Measurements from ENCODE around the gene CYTH4. TPM values are rescaled to one million over a fixed set of nuclear protein-coding genes. Genes with fewer than 3 reads are reported as not detected.
A peak's percentile ranks its signal among the peaks of the same experiment; 100 is the strongest.

The CYTH4 gene
- total and polyA plus RNA-seq, 2 of the 8 experiments (the other 6 are each of a cell fraction or from before 2014, with no cell fraction given), result 0.09 TPM; not detected in 1

DNA sequence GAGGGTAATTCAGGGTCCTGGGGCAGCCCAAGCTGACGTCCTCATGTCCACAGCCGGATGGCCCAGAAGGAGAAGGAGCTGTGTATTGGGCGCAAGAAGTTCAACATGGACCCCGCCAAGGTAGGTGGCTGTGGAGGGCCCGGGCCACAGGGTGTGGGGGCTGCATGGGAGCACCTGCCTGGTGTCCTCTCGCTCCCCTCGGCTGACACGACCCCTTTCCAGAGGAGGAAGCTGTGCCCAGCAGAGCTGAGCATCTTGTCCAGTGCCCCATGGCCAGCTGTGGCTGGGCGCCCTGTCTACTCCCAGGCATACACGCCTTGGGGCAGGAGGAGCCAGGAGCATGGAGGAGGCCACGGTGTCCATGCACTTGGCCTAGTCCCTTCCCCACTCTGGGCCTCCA lies 13.6 kb downstream of the CYTH4 start:
- Histone ChIP-seq H4K20me1 (replicated peaks in 1 of 2; ENCODE audit: control insufficient read depth in 1 of 2, insufficient read depth in 2 of 2, low read length in 2 of 2) (no peaks in the 10 kb centered on the region), H2BK5ac (ENCODE audit: low read depth, low read length) (no peak overlapping the region; the same call in 1 of the 2 replicates), H4K8ac (ENCODE audit: extremely low read depth, insufficient read depth, low read length) (peak overlapping the region; percentile 14; the same call in 1 of the 2 replicates), H3K23me2 (ENCODE audit: low read depth, low read length) (no peaks in the 10 kb centered on the region; the same call in 1 of the 2 replicates), H3K18ac (ENCODE audit: extremely low read depth, low read length) (no peak overlapping the region), H2BK120ac (replicated peaks; ENCODE audit: low read depth, low read length) (no peak overlapping the region), H2AFZ (ENCODE audit: low read length) (no peak overlapping the region), H3K36me3 (ENCODE audit: control insufficient read depth in 2 of 4, insufficient read depth in 4 of 4, low read length in 3 of 4) (no peaks in the 10 kb centered on the region), H4K5ac (ENCODE audit: insufficient read length, low read depth, low read length) (no peak overlapping the region), H2BK12ac (ENCODE audit: low read depth, low read length) (no peak overlapping the region), H3K9ac (replicated peaks in 1 of 4; ENCODE audit: extremely low read depth in 1 of 4, low read depth in 3 of 4, low read length in 3 of 4) (no peak overlapping the region), H3K27ac (ENCODE audit: low read depth, low read length) (no peak overlapping the region), H3K27me3 (replicated peaks in 1 of 4; ENCODE audit: control insufficient read depth in 3 of 4, extremely low read depth in 1 of 4, insufficient read depth in 3 of 4, low read length in 3 of 4) (no peaks in the 10 kb centered on the region), H3K79me2 (ENCODE audit: control insufficient read depth in 1 of 2, insufficient read depth in 2 of 2, low read length in 2 of 2) (no peaks in the 10 kb centered on the region), H2BK20ac (ENCODE audit: low read length) (0 out of 2 replicates have a peak overlapping the region, but pooled peaks have one; percentile 32), H3K14ac (ENCODE audit: insufficient read length) (no peak overlapping the region), H3K56ac (replicated peaks; ENCODE audit: insufficient read length, low read depth, low read length) (no peak overlapping the region), H3K4me2 (ENCODE audit: insufficient read depth in 1 of 2, low read depth in 2 of 2, low read length in 2 of 2) (no peak overlapping the region), H4K91ac (replicated peaks; ENCODE audit: insufficient read length, low read length) (peak overlapping the region; percentile 87), H2BK15ac (ENCODE audit: low read length) (no peak overlapping the region), H3K4me3 (ENCODE audit: extremely low read depth in 1 of 4, insufficient read depth in 2 of 4, low read depth in 3 of 4, low read length in 4 of 4) (no peak overlapping the region), H3K4me1 (replicated peaks in 1 of 4; ENCODE audit: control insufficient read depth in 3 of 4, insufficient read depth in 4 of 4, low read length in 3 of 4) (peaks cover 0 to 6% (median 3%) of the 10 kb centered on the region in 4 experiments; a peak in 4 of 7 replicates), H2AK5ac (ENCODE audit: low read depth, low read length) (no peak overlapping the region), H3K4ac (replicated peaks; ENCODE audit: insufficient read length, low read depth, low read length) (no peak overlapping the region), H3K9me3 (ENCODE audit: insufficient read depth in 2 of 2, low read depth in 1 of 2, low read length in 1 of 2) (peaks cover 0 to 5% of the 10 kb centered on the region in 2 experiments; a peak in 2 of 4 replicates), H3K23ac (ENCODE audit: insufficient read length) (no peak overlapping the region), H3K79me1 (ENCODE audit: low read depth, low read length) (no peaks in the 10 kb centered on the region)
- 83% methylated on average over 11 of the region's 11 CpGs; no CpG with 5 or more reads in 1 of the 2 experiments for WGBS, 2 experiments (ENCODE audit: extremely low coverage in 1 of 2, insufficient coverage in 1 of 2, insufficient read length in 1 of 2, insufficient replicate concordance in 2 of 2, low coverage in 1 of 2, low lambda C conversion rate in 2 of 2, missing lambda C conversion rate in 1 of 2)
- no peak for FAIRE-seq
- no peak for DNase-seq (ENCODE audit: low read depth in 1 of 2, low spot score in 2 of 2)
- no peak for TF ChIP-seq CBX8 (IDR thresholded peaks at IDR 0.05; ENCODE audit: borderline replicate concordance, low read depth, low read length)
- TF ChIP-seq SIRT6 (IDR thresholded peaks at IDR 0.05; ENCODE audit: low read length), result no peak
- CTCF ChIA-PET (ENCODE audit: partially characterized antibody), result interaction anchor here (1.3 to 2.7 kb wide), 6 partner anchors 10 to 133 kb away, joined by 4 to 17 read pairs (median 6); partner anchors contain the start of gene CYTH4
- POLR2A ChIA-PET (ENCODE audit: partially characterized antibody), result interaction anchor here (0.9 kb wide), 1 partner anchor 10 kb away, joined by 3 read pairs; no protein-coding TSS in a partner anchor

Data from H1 (cell line).